ENCODE data around the gene LEKR1. TPM values are rescaled to one million over a fixed set of nuclear protein-coding genes. Genes with fewer than 3 reads are reported as not detected.

Gene LEKR1
- total and polyA plus RNA-seq, 9 of the 15 experiments (the other 6 are each of a cell fraction or from before 2014, with no cell fraction given), result 0.76 to 1.8 (median 1.2) TPM

DNA sequence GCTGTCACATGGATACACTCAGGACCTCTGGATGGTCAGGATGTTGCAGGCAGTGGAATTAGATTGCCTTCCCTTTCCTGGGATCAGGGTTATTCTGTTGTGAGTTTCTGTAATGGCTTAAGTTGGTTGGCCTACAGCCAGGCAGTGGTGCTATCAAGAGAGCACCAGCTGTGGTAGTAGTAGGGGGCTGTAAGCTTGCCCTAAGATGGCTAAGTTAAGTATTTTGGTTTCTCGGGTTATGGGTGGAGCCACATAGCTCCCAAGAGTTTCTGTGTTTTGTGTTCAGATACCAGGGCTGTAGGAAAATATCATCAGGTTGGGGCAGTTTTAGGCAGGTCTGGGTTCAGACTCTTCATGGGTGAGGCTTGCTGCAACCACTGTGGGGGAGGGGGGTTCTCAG, 59.6 kb downstream of the LEKR1 start:
- Histone ChIP-seq H3K4me1 (replicated peaks in 1 of 2; ENCODE audit: control insufficient read depth in 2 of 2, insufficient read depth in 2 of 2, low read length in 2 of 2) (no peaks in the 10 kb centered on the region; a peak in 1 of 5 replicates), H4K20me1 (replicated peaks; ENCODE audit: control insufficient read depth, insufficient read depth, low read length) (no peaks in the 10 kb centered on the region), H3K79me2 (ENCODE audit: control insufficient read depth, insufficient read depth, low read length) (no peaks in the 10 kb centered on the region), H3K4me2 (ENCODE audit: insufficient read depth, low read length) (no peak overlapping the region), H3K9me3 (replicated peaks; ENCODE audit: control insufficient read depth, insufficient read depth, low read depth, low read length) (no peaks in the 10 kb centered on the region), H2AFZ (ENCODE audit: low read depth, low read length) (no peak overlapping the region), H3K27ac (ENCODE audit: extremely low read depth, low read depth, low read length) (no peak overlapping the region), H3K27me3 (ENCODE audit: control insufficient read depth in 2 of 2, insufficient read depth in 2 of 2, low read length in 2 of 2) (no peaks in the 10 kb centered on the region), H3K4me3 (no peak overlapping the region), H3K9ac (ENCODE audit: insufficient read depth in 1 of 2, low read depth in 2 of 2, low read length in 2 of 2) (no peak overlapping the region), H3K9me1 (ENCODE audit: control insufficient read depth, insufficient read depth, low read length) (no peaks in the 10 kb centered on the region), H3K36me3 (ENCODE audit: control insufficient read depth, insufficient read depth, low read length) (no peaks in the 10 kb centered on the region)
- ChIA-PET POLR2A (interaction anchor here (0.6 kb wide), 1 partner anchor 349 kb away, joined by 3 read pairs; no protein-coding TSS in a partner anchor), CTCF (ENCODE audit: low intra/inter-chr PET ratio) (no interaction called here)
- intact Hi-C loops (cut with micrococcal nuclease) (no loop called here), in situ Hi-C loops (cut with MboI) (no loop called here)
- peak in 1 of 4 experiments; percentile 6 for DNase-seq (ENCODE audit: extremely low read depth in 1 of 4, low spot score in 3 of 4)
- 0% methylated on average over 1 of the region's 1 CpG for WGBS (ENCODE audit: insufficient coverage, low coverage, missing lambda C conversion rate)
- BruUV-seq (replicated peaks), result no TSS peak
- ATAC-seq, result no peak
- TF ChIP-seq MAX (CRISPR knock-in tag; IDR thresholded peaks at IDR 0.05), result no peak
- peak; percentile 27 for TF ChIP-seq NFIC (IDR thresholded peaks at IDR 0.05)
- TF ChIP-seq, protein P1, sequence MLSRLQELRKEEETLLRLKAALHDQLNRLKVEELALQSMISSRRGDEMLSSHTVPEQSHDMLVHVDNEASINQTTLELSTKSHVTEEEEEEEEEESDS (CRISPR knock-in tag; IDR thresholded peaks at IDR 0.05), result no peak
- TF ChIP-seq PRDM10 (IDR thresholded peaks at IDR 0.05; ENCODE audit: partially characterized antibody), result no peak
- TF ChIP-seq JUND (IDR thresholded peaks at IDR 0.05; ENCODE audit: borderline replicate concordance, low read depth, low read length), result no peak
- TF ChIP-seq JUND (tag; IDR thresholded peaks at IDR 0.05; ENCODE audit: borderline replicate concordance, low read depth, low read length), result no peak
- TF ChIP-seq EZH2 (IDR thresholded peaks at IDR 0.05; ENCODE audit: borderline replicate concordance, low read depth, low read length), result no peak
- FAIRE-seq, result no peak

Data from K562 (cell line).